Activated CD8-positive, alpha-beta memory T cell treated with anti-CD3 and anti-CD28 coated beads, Interleukin-2, amount 50 U/mL, for 1 hour (primary cell): ENCODE measurements around the gene SLC25A18.

Source experiments
- DNase-seq: peaks from one replicate; pipeline ENCODE4 v3.0.0-alpha.2; 2020; ENCODE audit errors: extremely low read depth

The SLC25A18 gene

DNA sequence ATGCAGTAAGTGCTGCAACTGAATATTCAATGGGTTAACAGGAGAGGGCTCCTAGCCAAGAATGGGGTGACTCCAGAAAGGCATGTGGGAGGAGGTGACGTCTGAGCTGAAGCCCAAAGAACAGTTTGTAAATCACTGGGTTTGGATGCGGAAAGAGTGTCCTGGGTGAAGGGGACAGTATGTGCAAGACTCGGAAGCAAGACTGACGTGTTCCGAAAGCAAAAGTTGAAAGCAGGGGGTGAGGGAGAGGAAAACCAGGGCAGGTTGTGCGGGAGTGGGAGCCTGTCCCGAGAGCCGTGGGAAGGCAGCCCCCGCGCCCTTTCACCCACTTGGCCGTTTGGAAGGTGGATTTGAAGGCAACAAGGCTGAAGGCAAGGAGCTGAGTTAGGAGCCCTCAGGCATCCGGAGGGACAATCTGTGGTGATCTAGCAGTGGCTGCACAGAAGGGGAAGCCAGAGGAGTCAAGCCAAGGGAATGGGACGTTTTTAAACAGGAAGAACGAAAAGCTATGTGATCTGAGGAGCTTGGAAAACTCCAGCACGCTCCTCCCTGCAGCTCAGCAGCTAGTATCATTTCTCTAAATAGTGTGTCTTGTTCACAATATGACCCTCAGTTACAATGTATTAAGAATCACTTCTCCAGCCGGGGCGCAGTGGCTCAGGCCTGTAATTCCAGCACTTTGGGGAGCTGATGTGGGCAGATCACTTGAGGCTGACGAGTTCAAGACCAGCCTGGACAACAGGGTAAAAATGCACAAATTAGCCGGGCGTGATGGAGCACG is 7.7 kb downstream of the SLC25A18 start:
- no peak for DNase-seq

GRCh38 chr22:17575151-17575550 is 11.9 kb downstream of the SLC25A18 start:
- no peak for DNase-seq

DNA sequence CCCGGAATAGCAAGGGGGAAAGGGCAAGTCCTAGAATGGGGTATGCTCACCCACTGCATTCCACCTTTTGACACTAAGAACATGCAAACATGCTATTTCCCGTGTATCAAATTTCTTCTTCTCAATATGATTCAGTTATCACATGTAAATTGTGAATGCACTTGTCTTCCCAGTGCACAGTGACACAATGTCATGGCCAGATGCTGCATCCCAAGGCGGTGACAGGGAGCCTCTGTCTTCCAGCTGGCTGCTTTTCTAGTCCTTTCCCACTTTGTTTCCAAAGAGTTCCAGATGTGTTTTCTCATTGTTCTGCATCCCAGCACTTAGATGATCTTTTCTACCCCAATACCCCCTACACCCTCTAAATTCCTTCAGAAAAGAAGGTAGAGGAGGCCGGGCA is 12.4 kb downstream of the SLC25A18 start:
- DNase-seq = no peak

DNA sequence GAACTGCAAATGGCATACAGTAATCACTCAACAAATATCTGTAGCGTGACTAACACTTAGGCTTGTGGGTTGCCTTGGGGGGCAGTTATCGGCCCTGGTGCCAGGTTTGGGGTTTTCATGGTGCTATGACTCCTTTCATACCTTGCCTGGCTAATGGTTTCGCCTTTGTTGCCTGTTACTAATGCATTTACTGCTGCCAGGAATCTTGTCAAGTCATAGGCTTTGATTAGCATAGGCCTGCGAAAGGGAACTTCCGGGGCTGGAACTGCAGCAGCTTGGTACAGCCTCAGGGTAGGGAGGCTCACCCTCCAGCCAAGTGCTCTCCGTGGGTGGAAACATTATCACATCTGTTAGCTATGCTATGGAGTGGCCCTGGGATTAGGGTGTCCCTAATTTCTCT is 13.2 kb downstream of the SLC25A18 start:
- DNase-seq = no peak

DNA sequence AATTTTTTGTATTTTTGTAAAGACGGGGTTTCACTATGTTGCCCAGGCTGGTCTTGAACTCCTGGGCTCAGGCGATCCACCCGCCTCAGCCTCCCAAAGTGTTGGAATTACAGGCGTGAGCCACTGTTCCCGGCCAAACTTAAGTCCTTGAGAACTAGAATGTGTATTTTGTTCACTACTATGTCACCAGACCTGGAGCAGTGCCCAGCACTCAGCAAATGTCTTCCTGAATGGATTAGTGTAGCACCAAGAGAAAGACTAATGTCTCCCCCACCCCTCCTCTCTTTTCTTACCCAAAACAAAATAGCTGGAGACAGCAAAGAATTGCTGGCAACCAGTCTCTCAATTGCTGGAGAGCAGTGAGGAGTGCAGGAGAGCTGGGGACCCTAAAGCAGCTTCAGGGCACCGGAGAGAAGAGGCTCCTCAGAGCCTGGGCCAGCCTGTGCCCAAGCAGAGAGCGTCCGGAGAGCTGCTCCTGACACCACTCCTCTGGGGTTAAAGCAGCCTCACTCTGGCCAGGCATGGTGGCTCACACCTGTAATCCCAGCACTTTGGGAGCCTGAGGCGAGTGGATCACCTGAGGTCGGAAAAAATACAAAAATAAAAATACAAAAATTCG is 14.9 kb downstream of the SLC25A18 start:
- no peak for DNase-seq

DNA sequence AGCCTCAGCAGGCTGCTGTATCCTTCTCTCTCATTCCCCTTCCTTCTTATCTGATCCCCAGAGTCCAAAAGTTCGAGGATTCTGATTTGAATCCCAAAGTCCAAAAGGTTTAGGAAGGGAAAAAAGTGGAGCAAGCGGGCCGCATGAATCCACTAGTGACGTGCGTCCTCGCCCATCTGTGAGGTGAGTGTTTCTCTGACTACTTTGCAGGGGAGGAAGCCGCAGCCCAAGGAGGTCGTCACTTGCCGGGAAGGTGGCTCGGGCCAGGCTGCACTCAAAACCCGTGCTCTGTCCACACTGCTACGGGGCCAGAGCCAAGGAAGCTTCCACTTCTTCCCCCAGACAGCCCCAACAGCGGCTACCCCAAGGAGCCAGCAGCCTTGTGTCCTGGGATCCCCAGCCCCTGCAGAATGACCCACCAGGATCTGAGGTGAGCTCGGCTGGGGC is 16.3 kb downstream of the SLC25A18 start:
- DNase-seq = no peak

- DNase-seq = no peak
These were observed 17.2 kb downstream of the SLC25A18 start for GRCh38 chr22:17580441-17581031.

GRCh38 chr22:17581056-17581455 is 17.8 kb downstream of the SLC25A18 start:
- DNase-seq = no peak

GRCh38 chr22:17581631-17582030 is 18.3 kb downstream of the SLC25A18 start:
- DNase-seq = no peak

- no peak for DNase-seq
These were observed 19.9 kb downstream of the SLC25A18 start for GRCh38 chr22:17583151-17583550.

- DNase-seq = no peak
These were observed 23.6 kb downstream of the SLC25A18 start for GRCh38 chr22:17586831-17587440.

DNA sequence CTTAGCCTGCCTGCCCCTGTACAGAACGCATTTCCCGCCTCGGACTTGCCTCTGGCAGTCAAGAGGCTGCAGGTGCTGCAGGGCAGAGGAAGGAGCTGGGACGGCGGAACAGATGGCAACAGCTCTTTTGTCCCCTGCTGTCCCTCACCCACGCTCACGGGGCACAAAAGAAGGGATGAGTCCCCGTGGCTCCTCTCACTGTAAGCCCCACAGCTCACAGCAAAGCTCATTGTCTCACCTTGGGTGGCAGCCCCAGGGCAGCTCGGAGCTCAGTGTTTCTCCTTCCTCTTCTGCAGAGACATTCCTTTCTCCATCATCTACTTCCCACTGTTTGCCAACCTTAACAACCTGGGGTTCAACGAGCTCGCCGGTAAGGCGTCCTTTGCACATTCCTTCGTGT is 24.3 kb downstream of the SLC25A18 start:
- DNase-seq = no peak

GRCh38 chr22:17588606-17589005 is 25.3 kb downstream of the SLC25A18 start:
- DNase-seq = no peak

- no peak for DNase-seq
These were observed 26.6 kb downstream of the SLC25A18 start for GRCh38 chr22:17589810-17590375.

DNA sequence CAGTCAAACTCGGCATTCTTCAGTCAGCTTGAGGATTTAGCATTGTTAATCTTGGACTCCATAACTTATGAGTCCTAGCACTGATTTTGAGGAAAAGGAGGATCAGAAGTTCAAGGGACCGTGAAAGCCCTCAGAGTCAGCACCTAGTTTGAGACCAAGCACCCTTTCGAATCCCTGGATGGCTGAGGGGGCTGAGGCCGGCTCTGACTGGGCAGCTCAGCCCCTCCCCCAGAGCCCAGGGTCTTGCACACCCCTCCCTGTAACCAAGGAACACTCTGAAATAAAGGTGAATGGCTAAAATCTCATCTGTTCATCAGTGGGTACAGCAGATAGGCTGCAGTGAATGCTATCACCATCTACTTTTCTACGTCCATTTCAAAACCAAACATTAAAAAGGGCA is 27.3 kb downstream of the SLC25A18 start:
- no peak for DNase-seq

DNA sequence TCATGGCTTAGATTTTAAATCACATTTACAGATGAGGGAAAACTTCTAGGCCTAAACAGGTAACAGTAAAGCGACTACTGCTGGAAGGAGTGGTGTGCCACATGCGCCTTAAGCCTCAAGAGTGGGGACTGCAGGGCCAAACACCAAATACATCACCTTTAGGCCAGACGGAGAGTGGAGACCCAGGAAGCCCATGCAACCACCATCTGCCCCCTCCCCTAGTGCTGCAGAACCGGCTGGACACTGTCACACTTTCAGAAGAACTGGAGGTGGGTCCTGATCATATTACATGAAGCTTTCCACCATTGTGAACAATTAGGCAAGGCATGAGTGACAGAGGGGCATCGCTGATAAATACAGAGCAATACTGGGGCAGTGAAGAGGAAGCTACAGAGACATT is 28.9 kb downstream of the SLC25A18 start:
- DNase-seq = no peak

DNA sequence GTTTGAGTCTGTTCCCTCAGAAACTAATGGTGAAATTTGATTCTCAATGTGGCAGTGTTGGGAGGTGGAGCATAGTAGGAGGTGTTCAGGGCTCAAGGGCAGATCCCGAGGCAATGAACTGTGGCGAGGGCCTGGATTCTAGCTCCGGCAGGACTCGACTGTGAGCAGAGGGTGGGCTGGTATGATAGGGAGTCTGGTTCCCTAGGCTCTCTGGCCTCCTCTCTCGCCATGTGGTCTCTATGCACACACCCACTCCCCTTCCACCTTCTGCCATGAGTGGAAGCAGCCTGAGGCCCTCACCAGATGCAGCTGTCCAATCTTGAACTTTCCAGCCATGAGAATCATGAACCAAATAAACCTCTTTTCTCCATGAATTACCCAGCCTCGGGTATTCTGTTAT is 32.9 kb downstream of the SLC25A18 start:
- no peak for DNase-seq

DNA sequence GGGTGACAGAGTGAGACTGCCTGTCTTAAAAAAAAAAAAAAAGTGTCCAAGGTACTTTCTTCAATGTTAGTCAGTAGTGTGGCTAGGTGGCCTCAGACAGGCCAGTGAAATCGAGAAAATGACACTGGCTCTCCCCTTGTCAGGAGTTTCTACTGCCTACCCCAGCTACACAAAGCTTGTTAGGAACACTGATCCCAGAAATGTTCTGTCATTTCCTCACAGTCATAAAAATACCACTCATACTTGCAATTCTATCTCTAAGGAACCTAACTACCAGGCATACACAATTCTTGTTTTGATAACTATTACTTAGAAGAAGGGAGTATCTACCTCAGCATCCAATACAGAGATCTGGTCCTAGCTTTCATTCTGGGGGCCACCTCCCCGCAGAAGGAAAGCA is 33.9 kb downstream of the SLC25A18 start:
- DNase-seq = no peak

- no peak for DNase-seq
These were observed 35.0 kb downstream of the SLC25A18 start for GRCh38 chr22:17598318-17598717.

- no peak for DNase-seq
These were observed 37.7 kb downstream of the SLC25A18 start for GRCh38 chr22:17601031-17601430.

GRCh38 chr22:17603668-17604067 is 40.4 kb downstream of the SLC25A18 start:
- DNase-seq = no peak

DNA sequence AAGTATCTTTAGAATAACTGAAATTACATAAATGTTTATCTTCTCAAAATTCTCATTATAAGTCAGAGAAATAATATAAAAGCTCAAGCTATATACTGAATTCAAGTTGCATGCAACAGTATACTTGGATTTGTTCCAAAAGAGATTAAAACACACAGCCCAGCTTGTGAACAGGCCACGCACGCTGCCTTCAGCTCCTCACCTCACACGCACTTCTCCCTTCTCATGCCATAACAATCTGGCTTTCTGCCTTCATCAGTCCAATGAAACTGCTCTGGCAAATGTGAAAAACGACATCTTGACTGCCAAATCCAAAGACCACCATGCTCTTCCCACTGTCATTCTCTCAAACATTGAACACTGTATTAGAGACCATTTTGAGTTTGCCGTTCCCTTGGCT is 43.2 kb downstream of the SLC25A18 start:
- DNase-seq = no peak
